CD4-positive, alpha-beta T cell treated with Interleukin-4 for 1 hour (primary cell): Measurements from ENCODE around the gene SNRNP70.

Source experiments
- DNase-seq, 2 donors: peaks; one replicate each; pipeline ENCODE4 v3.0.0-alpha.2; 2020 to 2022

Gene SNRNP70

GRCh38 chr19:49102303-49102702 is 17.1 kb downstream of the SNRNP70 start:
- no peak for DNase-seq

GRCh38 chr19:49103331-49104085 is 18.3 kb downstream of the SNRNP70 start:
- no peak for DNase-seq

- DNase-seq = no peak
Measured at GRCh38 chr19:49104229-49104864, 19.1 kb downstream of the SNRNP70 start.

DNA sequence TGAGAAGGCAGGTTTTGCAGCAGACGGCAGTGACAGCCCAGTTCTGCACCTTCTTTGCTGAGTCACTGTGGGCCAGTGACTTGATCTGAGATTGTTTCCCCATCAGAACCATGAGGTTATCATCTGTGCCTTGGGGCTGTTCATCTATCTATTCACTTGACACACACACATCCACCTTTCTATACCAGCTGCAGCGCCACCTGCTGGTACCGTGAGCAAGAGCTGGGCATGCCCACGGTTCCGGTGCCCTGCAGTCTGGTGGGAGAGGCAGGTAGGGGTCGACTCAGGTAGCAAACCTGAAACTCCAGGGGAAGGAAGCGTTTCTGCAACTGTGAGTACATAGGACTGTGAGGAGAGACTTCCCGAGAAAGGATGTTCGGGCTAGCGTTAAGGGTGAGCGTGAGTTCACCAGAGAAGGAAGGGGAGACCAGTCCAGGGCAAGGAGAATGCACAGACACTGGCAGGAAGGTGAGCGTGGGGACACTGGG is 21.4 kb downstream of the SNRNP70 start:
- DNase-seq = peak; percentile 59 to 68

GRCh38 chr19:49107625-49108459 is 22.6 kb downstream of the SNRNP70 start:
- no peak for DNase-seq

GRCh38 chr19:49109051-49109450 is 23.8 kb downstream of the SNRNP70 start:
- DNase-seq = no peak

DNA sequence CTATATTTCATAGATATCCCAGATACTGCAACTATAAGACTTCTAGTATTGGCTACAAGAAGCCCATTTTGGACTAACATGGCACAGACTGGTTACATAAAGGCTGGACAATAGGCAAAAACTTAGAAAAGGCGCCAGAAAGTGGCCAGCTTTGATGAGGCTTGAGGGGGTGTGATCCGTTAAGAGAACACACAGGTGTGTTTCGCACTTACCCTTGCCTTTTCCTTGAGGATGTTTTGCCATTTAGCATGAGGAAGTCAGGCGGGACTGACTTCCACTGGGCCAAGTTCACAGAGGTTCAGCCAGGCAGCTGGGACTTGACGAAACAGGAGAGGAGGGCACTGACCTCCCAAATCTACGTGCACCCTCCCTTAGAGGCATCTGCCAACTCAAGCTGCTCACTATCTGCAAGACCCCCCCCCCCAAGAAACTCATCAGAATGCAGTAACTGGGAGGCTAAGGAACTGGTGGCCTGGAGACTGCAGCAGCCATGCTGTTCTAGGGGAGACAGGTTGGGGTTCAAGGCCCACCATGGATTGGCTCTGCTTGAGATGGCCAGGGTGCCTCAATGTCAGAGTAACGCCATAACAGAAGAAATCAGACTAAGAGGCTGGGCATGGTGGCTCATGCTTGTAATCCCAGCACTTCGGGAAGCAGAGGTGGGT is 24.4 kb downstream of the SNRNP70 start:
- DNase-seq = no peak

- DNase-seq = no peak
Measured at GRCh38 chr19:49110567-49110966, 25.3 kb downstream of the SNRNP70 start.

DNA sequence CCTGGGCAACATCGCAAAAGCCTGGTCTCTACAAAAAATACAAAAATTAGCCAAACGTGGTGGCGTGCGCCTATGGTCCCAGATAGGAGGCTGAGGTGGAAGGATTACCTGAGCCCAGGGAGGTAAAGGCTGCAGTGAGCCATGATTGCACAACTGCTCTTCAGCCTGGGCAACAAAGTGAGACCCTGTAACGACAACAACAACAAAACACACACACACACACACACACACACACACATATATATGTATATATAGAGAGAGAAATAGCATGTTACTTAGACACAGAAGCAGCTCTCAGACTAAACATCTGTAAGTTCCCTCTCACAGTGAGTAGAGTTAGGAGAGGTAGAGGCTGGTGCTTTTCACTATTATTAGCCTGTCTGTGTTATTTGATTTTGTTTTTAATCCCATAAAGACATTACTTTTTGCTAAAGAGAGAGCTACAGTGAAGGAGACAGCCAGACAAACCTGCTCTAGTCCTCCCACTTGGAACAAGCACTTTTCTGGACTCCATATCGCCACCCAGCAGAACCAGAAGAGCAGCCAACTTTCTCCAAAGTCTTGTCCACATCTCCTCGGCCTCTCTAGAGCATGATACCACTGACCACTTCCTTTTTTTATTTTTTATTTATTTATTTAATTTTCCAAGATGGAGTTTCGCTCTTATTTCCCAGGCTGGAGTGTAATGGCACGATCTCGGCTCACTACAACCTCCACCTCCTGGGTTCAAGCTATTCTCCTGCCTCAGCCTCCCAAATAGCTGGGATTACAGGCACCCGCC is 26.2 kb downstream of the SNRNP70 start:
- no peak for DNase-seq

DNA sequence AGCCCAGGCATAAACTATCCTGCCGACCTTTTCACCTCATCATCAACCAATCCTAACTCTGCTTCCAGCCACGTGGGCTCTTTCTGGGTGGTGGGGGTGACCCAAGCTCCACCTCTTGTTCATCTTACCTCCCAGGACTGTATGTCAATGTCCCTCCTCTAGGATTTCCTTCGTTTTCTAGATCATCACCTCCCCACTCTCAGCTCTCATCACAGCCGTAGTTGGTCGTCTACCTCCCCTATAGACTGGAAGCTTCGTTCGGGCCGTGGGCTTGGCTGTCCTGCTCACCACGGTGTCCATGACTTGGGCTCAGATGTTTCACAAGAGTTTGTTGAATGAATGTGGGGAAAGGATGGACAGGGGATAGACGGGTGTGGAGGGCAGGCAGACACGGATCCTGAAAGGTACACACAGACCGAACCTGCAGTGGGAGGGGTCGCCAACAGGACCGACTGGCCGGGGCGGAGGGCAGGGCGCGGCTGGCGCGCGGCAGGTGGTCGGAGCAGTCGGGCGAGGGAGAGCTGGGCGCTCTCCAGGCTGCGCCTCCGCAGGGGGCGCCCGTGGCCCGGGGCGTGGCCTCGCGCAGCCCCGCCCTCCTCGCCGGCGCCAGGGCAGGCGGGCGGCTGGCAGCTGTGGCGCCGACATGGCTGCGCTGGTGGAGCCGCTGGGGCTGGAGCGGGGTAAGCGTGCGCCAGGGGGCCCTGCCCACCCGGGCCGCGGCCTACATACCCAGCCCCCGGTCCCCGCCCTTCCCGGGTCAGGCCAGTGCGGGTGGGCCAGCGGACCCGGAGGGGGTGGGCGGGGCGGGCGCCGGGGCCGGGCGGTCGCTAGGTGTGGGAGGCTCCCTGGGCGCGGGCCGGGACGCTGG is 28.7 kb downstream of the SNRNP70 start, which contains the start of gene LIN7B:
Gene LIN7B (plus strand): TSS at position 609 of the 868 bp plus-strand sequence. CDS start 35 bp downstream, at position 644.
- peak; percentile 75 to 81 for DNase-seq

DNA sequence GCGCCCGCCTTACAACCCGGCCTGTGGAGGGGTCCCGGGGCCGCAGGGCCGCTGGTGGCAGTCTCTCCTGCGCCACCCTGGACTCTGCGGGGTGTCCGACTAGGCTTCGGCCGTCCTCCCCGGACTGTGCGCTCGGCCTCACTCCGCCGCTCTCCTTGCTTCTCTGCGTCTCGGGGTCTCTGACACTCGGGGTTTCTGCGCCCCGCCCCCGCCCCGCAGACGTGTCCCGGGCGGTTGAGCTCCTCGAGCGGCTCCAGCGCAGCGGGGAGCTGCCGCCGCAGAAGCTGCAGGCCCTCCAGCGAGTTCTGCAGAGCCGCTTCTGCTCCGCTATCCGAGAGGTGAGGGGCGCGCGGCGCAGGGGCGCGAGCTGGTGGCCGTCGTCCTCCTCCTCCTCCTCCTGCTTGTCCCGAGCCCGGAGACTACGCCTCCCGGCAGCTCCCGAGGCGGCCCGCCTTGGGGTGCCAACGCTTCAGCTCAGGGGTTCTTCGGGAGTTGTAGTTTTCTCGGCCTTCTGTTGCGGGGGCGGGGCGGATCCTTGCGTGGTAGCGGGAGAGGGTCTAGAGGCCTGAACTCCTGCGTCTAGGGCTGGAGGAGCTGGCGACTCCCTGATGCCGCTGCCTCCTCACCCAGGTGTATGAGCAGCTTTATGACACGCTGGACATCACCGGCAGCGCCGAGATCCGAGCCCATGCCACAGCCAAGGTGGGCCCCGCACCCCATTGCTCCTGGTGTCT is 29.5 kb downstream of the SNRNP70 start:
- peak; percentile 55 to 56 for DNase-seq

- no peak for DNase-seq
Measured at GRCh38 chr19:49116544-49116943, 31.3 kb downstream of the SNRNP70 start.

DNA sequence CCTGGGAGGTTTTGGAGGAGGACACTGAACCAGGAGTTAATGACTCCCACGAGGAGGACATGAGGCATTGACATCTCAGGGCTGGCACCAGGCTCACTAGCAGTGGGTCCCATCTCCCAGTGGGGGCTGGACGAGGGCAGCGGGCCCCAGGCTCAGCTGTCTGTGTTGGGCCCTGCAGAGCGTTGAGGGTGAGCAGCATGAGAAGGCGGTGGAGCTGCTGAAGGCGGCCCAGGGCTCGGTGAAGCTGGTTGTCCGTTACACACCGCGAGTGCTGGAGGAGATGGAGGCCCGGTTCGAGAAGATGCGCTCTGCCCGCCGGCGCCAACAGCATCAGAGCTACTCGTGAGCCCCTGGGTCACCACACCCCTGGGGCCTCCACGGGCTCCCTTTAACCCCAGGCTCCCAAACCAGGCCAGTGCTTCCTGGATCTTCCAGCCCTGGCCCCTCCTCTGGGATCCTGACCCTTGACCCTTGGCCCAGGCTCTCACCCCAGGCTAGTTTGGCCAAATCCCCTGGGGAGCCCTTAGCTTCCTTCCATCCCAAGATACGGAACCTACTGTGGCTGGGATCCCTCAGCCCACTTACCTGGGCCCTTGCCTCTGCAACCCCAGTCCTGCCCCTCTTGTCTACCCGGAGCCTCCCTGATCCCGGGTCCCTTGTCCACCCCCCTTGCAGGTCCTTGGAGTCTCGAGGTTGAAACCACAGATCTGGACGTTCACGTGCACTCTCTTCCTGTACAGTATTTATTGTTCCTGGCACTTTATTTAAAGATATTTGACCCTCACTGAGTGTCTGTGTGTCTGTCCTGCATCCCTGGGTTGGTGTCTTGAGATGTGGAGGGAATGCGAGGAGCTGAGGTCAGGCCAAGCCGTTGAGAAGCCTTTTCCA is 32.7 kb downstream of the SNRNP70 start:
- DNase-seq = no peak

DNA sequence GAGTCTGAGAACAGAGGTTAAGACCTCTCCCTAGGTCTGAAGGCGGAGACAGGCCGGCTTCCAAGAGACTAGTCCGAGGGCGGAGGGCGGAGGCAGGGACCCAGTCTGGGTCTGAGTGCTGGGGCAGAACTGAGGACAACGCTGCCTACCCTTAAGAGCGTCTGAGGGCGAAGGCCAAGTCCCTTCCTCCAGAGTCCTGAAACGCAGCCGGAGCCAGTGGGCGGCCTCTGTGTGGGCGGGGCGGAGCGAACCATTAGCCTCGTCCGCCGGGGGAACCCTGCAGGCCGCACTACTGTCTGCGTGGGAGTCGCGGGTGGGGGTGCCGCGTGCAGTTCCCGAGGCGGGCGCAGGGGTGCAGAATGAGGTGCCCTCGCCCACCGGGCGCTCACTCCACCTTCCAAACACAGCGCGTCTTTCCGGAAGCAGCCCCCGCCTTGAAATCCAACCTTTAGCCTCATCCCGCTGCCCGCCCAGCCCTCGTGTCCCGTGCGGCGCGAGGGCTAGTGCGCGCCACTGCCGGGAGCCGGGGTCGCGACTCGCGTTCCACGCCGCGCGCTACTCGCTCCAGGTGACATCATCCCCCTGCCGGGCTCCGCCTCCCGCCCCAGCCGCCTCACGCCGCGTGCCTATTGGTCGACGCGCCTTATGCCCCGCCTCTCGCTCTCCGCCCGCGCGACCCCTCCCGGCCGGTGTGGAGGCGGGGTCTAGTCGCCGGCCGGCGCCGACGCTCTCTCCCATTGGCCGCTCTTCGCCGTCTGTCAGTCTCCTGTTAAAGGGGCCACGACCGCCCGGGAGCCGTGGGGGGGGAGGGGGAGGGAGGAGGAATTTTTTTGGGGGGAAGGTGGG is 33.5 kb downstream of the SNRNP70 start, which contains the start of gene C19orf73:
Gene C19orf73 (minus strand): TSS at position 579 of the 846 bp plus-strand sequence. CDS start 121 bp downstream, at position 458.
- peak; percentile 96 to 97 for DNase-seq

- peak in 1 of 2 donors; percentile 30 for DNase-seq
Measured at GRCh38 chr19:49119411-49120324, 34.4 kb downstream of the SNRNP70 start, which contains the start of gene PPFIA3. PPFIA3 (plus strand) TSS chr19:49119544; CDS start chr19:49127874, 8,330 bp downstream.

DNA sequence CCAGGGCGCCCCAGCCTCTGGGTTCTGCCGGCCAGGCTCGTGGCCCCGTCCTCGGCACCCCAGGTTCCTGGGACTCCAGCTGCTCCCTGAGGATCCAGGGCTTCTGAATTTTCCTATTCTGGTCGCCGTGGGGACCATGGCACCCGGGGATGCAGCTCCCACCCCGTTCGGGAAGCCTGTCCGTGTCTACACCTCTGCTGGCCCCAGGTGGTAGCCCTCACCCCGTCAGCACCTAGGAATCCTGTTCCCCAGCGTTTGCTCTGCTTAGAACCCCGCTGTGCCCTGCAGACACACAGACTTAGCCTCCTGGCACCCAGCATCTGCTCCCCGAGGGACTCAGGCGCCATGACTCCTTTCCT is 35.1 kb downstream of the SNRNP70 start:
- no peak for DNase-seq

DNA sequence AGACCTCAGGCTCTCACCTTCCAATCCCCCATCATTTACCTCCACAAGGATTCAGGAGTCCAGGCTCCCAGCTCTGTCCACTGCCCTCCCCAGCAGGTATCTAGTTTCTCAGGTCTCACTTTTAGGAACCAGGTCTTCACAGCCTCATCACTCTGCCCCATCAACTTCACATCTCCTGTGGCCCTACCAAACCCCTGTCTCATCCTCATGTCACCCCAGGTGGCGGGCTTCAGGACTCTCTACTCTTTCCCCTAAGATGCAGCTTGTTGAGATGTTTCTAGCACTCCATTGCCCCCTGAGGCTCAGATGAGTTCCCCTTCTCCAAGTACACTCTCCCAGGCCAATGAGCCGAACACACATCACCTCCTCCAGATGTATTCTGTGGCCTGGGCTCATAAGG is 35.6 kb downstream of the SNRNP70 start:
- no peak for DNase-seq
